TTC549 (cell line): Measurements from ENCODE around the gene TNS1.
"Not testable (repeated sequence)": the region's sequence is repeated elsewhere in the genome, so short reads cannot be mapped to it uniquely, and the experiment has no call there.

Experiments
- FAIRE-seq: peaks from 2 replicates; lab custom pipeline; 2012; peaks lifted over from hg19 to GRCh38; lab: Jason Lieb, UNC

TNS1 gene

DNA sequence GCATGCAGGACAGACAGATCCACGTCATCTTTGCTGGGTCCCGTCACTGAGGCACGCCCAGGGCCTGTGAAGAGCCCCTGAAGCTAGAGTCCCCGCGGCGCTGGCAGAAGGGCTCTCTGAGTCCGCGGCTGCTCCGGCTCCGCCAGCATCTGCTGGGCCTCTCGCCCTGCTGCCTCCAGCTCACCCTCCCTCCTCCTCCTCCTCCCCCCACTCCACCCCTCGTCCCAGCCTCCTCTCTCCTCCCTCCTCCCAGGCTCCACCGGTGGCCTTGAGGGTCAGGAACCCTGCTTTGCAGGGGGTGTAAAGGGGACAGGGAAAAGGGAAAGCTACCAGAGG lies at the start of gene TNS1:
TNS1 (minus strand) TSS at position 151 of the 336 bp plus-strand sequence; CDS start at position 28, 123 bp downstream.
- FAIRE-seq: no peak

DNA sequence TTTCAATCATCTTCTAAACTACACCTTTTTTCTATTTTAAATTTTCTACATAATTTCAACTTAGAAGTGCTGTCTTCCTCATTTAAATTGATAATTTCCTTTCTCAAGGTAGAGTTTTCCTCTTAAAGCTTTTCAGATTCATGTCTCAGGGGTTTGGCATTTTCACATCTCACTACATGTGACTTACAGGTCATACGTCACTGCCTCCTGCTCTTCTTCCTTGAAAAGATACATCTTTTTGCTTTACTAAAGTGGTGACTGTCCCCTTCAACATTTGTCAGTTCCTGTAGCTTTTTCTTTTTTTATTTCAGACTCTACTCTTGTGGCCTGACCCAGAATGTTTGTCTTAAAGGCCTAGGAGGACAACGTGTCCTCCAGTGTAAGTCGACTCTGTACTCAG lies 49.1 kb upstream of the TNS1 start:
- no peak for FAIRE-seq

DNA sequence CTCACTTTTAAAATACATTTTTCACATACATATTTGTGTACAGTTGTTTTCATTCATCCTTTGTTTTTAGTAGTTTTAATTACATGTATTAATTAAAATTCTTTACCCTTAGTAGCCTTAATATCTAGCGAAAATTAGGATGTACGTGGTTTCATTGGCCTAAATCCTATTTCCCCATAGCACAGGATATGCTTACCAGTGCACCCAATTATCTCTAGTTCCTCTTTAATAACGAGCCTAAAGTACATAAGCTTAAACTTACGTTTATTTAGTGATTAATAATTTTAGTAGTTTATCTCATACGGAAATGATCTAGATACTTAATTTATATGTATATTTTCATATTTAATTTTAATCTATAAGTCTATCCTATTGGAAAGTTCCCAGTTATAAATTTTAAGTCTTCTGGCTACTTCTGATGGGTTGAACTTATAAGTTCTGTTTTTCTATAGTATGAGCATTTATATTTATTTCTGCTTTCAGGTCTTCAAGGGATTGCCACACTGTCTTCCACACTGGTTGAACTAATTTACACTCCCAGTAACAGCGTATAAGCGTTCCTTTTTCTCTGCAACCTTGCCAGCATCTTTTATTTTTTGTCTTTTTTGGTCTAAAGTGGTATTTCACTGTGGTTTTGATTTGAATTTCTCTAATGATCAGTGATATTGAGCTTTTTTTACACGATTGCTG lies 44.9 kb upstream of the TNS1 start:
- no peak for FAIRE-seq

DNA sequence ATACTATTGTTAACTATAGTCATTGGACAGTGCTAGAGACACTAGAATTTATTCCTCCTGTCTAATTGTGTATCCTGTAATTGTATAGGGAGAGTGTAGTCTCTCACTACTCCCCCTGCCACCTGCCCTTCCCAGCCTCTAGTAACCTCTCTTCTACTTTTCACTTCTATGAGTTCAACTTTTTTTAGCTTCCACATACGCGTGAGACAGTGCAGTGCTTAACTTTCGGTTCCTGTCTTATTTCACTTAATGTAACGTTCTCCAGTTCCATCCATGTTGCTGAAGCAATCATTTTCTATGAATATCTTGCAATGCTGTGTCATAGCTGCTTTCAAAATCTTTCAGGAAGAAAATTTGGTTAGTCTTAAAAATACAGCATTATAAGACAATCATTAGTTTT lies 43.4 kb upstream of the TNS1 start:
- no peak for FAIRE-seq

DNA sequence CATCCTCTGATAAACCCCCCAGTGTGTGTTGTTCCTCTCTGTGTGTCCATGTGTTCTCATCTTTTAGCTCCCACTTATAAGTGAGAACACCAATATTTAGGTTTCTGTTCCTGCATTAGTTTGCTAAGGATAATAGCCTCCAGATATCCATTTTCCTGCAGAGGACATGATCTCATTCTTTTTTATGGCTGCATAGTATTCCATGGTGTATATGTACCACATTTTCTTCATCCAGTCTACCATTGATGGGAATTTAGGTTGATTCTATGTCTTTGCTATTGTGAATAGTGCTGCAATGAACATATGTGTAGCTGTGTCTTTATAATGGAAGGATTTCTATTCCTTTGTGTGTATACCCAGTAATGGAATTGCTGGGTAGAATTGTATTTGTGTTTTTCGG lies 41.8 kb upstream of the TNS1 start:
- FAIRE-seq: not testable (repeated sequence)

DNA sequence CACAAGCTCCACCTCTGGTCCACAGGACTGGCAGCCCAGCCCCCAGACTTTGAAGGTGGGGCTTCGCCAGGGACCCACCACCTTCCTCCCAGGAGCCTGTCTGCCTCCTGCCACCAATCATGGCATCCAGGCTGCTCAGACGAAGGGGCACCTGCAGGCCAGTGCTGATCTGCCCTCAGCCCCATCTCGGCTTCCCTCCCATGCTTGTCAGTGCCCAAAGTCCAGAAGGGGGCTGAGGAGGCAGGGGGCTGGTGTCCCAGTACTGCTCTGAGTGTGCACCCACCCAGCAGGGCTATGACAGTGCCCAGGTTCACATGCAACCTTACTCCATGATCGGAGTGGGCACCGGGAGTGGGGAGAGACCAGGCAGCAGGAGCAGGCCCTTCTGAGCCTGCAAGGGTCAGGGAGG lies 40.9 kb upstream of the TNS1 start:
- no peak for FAIRE-seq

DNA sequence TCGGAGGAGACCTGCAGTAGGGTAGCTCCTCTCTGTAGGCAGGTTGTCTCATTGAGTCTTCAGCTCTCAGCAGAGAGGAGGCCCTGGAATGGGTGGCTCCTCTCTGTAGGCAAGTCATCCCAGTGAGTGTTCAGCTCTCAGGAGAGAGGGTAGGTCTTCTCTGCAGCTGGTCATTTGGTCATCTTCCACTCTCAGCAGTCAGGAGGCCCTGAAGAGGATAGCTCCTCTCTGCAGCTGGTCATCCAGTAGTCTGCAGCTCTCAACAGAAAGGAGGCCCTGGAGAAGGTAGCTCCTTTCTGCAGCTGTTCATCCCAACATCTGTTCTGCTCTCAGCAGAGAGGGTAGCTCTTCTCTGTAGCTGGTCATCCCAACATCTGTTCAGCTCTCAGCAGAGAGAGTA lies 40.3 kb upstream of the TNS1 start:
- FAIRE-seq: no peak

DNA sequence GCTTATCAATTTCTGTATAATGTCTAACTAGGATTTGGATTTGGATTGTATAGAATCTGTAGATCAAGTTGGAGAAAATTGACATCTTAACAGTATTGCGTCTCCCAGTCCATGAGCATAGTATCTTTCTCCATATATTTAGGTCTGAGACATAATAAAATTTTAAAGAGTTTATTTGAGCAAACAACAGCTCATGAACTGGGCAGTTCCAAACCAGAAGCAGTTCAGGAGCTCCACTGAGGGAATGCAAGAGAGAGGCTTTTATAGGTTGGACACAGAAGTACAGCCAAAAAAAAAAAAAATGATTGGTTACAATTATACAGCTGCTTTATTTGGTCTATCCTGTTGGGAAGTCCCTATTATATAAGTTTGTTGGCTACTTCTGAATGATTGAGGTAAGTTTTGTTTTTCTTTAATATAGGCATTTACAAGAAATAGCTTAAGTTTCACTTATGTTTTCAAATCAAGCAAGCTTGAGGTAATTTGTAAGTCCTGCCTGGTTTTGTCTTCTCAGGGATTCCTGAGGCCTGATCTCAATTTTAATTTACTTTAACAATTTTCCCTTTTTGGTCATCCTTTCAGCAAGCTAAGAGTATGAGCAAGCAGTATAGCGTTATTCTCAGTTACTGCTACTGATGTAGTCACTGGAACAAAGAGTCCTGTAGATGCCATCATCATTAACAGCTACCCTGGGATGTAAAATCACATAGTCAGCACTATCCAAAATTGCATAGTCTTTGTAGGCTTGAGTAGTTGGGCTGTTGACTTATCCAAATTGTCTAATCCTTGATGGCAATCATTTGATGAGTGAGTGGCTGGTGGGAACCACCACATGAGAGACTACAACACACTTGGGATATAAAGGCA lies 38.7 kb upstream of the TNS1 start:
- FAIRE-seq: no peak

DNA sequence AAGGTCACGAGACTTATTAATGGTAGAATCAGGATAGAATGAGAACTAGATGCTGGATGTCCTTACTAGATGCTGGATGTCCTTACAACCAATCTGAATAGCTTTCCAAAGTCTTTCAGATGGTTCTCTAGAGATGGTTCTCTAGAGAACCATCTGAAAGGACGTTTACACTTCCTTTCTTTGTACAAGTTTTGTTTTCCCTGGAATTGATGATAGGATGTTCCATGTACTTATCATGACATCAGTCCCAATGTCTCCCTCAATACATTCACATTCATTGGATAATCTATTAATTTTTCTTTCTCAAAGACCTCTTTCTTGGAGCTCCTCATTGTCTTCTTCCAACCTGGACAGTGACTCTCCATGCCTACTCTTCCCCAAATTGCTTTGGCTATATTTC lies 38.1 kb upstream of the TNS1 start:
- no peak for FAIRE-seq

DNA sequence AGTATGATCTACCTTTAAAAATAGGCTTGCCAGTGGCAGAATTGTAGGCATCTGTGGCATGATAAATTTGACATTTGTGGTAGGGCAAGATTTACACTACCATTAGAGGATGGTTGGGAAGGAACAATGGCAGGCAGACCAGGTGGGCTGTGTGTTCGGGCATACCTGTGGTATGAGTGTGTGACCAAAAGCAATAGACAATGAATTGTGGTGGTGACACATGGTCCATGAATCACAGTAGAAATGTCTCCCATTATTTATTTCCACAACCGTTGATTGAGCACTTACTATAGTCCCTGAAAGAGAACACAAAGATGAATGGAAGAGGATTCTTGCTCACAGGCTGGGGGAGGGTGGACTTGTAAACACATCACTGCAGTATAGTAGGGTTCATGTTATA lies 36.4 kb upstream of the TNS1 start:
- FAIRE-seq: no peak

DNA sequence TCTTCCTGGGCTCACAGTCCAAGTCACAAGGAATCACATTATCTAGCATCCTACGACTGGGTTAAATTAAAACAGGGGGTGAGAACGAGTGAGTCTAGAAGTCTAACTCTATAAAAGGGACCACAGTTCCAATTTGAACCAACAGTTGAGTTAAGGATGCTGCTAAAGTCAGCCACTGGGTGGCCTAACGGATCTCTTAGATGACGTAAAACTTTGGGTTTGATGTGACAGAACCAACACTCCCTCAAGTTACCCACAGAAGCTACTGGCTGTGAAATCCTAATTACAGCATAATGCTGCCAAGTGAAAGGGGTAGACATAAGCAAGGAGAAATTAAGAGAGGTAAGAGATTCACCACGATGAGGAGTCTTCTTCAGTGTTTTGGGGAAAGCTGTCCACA lies 33.6 kb upstream of the TNS1 start:
- FAIRE-seq: no peak

DNA sequence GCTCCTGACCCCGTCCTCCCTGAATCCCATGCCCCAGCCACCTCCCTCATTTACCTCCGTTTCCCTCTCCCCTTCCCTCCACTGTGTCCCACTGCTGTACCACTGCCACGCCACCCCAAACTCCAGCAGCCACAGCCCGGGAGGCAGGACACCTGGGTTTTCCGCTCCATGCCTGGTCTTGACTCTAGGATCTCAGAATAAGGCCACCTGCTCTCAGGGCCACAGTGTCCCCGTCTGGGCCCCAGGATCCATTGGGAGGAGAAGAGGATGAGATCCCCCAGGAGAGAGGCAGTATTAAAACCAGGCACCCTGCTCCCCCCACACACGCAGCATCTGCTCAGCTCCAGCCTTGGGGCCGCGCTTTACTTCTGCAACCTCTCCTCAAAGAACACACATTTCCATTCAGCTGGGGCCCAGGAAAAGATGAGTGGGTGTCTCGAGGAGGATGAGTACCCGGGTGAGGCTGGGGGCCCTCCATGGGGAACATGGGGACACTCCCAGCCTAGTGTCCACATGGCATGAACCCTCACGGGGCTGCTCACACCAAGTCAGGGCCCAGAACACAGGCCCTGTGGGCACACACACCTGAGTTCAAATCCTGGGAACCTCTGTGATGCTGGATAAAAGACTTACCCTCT lies 32.8 kb upstream of the TNS1 start:
- no peak for FAIRE-seq

DNA sequence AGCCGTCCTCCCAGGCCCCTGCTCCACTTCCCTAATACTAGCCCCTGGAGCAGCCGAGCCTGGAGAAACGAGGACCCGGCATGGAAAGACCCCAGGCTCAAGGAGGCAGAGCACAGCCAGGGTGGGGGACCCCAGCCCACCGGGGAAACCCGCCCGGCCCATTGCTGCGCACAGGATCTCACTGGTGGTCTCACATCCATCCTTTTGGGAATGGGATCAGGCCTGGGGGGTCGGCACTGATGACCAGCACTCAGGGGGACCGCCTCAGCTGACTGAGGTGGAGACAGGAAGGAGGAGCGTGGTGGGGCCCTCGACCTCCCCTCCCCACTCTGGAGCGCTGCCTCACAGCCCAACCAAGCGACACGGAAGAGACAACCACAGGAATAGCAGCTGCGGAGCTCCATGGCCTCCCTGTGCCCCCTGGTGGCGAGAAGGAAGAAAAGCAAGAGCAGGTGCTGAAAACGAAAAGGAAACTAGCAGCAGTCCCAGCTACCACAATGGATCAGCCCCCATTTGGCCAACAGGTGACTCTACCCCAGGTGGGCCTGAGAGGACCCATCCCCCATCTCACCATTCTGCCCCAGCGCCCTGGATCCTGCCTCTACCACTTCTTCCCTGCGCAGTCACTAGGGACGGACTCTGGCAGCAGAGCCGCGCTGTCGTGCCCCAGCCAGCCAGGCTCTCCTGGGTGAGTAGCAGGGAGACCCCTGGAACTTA lies 31.9 kb upstream of the TNS1 start:
- not testable (repeated sequence) for FAIRE-seq

DNA sequence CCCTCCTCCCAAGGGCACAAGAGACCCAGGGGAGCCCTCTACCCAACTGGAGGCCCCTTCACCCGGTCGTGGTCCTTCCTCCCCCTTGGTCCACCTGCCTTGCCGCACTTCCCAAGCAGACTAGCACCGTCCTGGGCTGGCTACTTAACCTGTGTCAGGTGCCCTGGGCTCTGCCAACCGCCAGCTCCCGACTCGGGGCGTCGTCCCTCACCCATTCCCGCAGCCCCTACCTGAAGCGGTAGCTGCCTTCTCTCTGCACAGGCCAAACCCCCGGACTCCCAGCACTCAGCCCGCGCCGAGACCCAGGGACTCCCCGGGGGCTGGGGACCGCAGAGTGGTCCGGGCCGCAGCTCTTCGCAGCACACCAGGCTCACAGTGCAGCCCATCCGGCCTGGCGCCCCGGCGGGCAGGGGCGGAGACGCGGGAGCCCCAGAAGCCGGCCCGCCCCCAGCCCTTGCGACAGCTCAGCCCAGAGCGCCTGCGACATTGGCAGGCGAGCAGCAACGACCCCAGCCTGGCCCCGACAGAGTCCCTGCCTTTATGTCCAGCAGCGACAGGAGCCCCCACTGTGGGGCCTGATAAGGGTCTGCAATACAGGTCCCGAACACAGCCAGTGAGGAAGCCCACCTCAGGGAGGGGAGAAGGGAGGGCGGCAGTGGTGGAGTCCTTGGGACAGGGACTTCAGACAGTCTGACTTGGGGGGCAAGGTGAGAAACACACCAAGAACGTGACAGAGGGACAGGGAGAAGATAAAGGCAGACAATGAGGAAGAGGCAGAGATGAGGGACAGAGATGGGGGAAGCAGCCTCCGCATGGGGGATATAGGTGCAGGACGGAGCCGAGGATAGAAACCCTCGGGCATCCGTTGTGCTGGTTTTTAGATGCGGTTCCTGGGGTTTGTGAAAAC lies 31.0 kb upstream of the TNS1 start:
- FAIRE-seq: no peak

DNA sequence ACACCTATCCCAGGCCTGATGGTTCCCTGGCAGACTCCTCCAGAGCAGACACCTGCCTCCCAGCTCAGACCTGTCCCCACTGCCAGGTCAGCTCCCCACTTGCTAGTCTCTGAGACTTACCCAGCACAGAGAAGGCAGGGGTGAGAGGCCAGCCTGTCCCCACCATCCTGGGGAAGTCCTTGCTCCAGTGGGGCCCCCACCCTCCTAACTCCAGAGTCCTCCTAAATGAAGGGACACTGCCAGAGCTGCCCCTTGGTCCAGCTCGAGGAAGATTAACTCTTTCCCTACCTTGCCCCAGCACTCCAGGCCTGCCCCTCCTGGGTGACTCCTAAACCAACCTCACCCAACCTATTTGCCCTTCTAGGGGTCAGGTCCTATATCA lies 30.4 kb upstream of the TNS1 start:
- FAIRE-seq: no peak

DNA sequence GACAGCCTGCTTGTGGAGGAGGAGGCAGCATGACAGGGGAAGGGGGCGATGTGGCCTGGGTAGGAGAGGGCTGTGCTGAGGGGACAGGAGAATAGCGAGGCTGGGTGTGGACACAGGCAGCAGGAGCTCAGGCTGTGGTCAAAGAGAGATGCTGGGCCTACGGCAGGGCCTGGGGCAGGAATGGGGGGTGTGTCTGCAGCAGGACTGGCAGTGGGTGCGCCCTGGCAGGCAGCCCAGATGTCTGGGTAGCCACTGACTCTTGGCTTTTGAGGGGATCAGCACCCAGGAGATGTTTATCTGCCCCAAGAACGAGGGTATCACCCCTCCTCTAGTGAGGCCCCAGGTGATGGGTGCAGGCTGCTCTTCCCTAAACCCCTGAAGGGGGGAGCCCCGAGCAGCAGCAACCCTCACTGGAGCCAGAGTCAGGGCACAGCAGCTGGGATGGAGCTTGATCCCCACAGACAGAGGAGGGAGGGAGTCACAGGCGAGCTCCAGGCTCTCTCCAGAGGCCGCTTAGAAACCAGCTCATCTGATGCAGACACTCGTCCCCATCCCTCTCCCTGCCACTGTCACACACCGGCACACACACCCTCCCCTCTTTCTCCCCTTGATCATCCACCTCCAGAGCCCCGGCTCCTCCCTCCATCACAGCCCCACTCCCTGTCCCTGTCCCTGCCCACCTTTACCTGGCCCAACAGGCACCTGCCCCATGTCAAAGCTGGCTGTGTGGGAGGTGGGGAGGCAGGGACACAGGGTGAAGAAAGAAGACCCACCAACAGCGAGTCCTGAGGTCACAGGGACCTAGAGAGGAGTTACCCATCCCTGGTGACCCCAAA lies 29.8 kb upstream of the TNS1 start:
- FAIRE-seq: no peak

DNA sequence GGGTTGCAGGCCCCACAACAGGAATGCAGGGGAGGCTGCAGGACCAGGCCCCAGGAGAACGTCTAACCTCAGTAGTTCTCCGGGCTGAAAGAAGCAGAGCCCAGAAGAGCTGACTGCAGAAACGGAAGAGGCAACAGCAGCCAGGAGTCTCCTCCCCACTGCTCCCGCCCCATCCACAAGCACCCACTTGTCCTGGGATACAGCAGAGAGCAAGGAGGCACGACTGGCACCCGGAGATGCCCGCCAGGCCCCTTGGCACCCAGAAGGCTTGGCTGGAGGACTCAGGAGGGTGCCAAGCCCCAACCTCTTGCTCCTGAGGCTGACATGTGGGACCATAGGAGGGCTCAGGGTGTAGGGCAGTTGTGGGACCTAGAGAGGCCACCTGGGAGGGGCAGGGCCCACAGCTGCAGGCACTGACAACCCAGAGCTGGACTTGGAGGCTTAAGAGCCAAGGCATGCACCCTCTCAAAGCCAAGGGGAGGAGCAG lies 29.0 kb upstream of the TNS1 start:
- no peak for FAIRE-seq

DNA sequence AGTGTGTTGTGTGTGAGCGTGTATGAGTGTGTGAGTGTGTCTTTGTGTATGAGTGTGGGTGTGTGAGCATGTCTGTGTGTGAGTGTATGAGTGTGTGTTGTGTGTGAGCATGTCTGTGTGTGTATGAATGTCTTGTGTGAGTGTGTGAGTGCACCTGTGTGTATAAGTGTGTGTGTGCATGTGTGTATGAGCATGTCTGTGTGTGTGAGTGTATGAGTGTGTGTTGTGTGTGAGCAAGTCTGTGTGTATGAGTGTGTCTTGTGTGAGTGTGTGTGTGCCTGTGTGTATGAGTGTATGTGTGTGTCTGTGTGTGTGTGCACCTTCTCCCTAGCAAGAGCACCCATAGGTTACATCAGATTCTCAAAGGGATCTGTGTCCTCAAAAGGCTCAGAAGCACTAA lies 28.5 kb upstream of the TNS1 start:
- no peak for FAIRE-seq

DNA sequence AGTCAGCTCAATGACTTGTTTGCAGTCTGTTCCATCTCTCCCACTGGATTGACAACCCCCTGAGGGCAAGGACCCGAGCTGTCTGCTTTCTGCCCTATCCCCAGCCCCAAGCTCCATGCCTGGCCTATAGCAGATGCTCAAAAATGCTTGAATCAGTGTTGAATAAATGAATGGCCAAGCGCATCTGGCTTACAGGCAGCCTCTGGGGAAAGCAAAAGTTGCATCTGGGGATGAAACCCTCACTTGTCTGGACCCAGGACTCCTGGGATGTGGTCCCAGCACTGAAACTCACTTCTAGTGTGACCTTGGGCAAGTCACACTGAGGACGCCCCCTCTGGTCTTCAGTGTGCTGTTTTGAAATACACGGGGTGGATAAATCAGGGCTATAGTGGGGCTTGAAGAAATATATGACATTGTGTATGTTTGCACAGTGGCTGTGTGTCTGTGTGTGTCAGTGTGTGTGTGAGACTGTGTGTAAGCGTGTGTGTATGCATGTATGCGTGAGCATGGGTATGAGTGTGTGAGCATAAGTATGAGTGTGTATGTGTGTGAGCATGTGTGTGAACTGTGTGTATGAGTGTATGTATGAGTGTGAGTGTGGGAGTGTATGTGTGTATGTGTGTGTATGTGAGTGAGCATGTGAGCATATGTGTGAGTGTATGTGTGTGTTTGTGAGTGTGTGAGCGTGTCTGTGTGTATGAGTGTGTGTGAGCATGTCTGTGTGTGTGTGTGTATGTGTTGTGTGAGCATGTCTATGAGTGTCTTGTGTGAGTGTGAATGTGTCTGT lies 27.8 kb upstream of the TNS1 start:
- no peak for FAIRE-seq
